ENCODE results near the gene FGD2.

Gene FGD2

DNA sequence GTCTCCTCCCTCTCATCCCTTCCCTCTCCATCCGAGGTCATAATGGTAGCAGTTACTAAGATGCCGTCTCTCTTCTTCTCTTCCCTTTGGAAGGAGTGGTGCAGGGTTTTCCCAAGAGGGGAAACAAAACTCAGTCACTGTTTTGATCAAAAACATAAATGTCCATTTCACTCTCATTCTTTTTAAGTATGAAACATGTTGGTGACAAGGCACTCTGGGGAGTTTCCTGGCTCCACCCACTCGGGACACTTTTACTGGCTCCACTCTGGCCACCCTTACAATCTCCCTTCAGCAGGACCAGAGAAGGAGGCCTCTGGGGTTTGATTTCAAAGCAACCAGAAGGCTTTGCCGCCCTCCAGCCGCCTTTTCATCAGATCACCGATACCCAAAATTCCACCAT, 57.0 kb downstream of the FGD2 start:
- no peak for DNase-seq

DNA sequence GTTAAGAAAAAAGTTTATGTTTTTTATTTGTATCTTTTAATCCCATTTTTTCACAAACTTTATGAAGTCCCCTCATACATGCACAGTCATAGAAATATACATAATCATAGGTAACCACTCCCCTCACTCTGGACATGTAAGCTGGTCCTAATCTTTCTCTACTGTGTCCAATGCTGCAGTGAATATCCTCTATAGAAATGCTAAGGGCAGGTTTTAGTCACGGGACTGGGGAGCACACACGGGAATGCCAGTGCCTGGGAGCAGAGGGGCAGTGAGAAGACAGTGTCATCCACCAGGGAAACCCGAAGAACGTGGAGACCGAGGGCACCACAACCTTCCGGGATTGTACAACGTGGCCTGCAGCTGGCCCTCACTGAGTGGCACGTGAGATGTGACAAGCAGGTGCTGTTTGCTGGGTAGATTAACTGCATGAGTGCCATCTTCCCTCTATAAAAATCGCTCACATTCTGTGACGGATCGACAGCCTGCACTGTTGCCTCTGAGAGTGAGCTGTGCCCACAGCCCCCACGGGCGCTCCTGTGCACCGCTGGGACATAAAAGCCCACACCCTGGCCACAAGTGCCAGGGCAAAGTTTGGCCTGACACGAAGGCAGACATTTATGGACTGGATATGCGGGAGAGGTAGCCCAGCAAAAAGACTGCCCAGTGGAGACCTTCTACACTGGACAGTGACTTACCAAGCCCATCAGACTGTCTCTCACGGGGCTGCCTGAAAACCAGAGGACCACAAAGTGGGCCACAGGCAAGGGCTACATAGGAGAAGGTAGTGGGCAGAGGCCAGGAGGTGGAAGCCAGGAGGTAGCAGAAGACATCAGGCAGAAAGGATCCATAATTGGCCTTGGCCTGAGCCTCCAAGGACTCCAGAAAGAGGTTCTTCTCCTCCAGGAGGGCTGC, 63.2 kb downstream of the FGD2 start:
- DNase-seq: no peak

DNA sequence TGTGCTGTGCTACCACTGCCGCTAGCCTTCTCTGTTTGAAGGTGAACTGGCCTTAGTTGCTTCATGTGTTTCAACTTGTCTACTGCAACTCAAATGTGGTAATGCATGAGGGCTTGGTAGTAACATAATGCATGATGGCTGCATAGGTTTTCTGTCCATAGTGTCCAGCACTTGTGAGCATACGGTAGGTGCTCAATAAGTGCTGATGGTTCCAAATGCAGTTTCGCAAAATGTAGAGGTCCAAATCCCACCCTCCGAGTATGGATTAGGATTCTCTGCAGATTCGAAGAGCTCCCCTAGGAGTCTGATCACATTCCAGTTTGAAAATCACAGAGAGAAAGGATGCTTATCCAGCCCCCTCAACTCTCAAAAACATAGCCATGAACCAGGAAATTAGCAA, 64.2 kb downstream of the FGD2 start:
- no peak for DNase-seq

DNA sequence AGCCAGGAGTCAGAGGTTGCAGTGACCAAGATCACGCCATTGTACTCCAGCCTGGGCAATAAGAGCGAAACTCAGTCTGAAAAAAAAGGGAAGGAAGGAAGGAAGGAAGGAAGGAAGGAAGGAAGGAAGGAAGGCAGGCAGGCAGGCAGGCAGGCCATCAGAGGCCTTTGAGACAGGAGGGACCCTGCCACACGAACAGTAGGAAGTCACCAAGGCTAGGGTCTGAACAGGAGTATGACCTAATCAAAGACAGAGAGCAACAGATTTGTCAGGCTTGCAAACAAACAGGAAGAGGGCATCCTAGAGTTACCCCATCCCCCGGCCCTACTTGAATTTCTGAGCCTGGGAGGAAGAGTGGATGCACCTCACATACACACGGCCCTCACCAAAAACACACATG, 67.1 kb downstream of the FGD2 start:
- no peak for DNase-seq

DNA sequence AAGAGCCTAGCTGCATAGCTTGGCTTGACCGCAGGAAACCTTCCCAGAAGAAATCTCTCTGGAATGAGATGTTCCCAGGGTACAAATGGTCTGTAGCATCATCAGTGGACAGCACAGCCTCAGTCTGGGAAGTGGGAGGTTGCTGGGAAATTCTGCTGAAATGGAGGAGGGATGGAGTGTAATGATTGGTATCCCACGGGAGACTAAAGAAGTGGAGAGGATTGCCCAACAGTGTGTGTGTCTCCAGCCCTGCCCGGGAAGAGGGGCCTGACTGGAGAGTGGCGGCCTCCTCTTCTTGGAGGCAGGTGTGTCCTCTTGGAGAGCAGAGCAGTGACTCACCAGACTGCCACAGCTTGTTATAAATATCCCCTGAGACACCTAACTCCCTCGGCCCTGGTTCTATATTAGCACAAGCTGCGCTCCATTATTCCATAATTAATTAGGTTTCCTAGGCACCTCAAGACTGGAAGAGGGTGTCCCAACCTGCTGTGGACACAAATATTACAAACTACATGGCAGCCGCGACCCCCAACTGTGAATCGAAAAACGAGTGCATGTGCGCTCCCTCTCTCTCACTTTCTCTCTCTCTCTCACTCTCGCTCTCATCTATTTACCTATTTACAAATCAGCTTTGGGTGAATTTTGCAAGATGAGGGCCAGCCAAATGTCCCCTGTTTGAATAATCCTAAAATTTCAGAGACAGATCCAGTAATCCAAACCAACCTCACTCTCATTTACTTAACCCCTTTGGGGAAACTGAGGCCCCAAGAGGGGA, 68.8 kb downstream of the FGD2 start:
- DNase-seq: no peak

- no peak for DNase-seq
Observed at GRCh38 chr6:37077191-37077904, 71.9 kb downstream of the FGD2 start.

- DNase-seq: no peak
Observed at GRCh38 chr6:37077905-37078296, 72.4 kb downstream of the FGD2 start.

All from activated naive CD4-positive, alpha-beta T cell (primary cell).